HepG2 (cell line): Measurements from ENCODE around the gene ZNF284. TPM values are rescaled to one million over a fixed set of nuclear protein-coding genes. Genes with fewer than 3 reads are reported as not detected.

Source experiments
- GATA4 ChIP-seq: sonication (generic); IDR thresholded peaks from 2 replicates; pipeline ENCODE4 v1.6.1; 2016; ENCODE audit warnings: antibody characterized with exemption, low read depth, borderline replicate concordance
- NFATC3 ChIP-seq: sonication (generic); formaldehyde crosslinking; IDR thresholded peaks from 2 replicates; pipeline ENCODE4 v1.5.1; 2020; ENCODE audit warnings: mild to moderate bottlenecking, missing genetic modification reagents
- PBX2 ChIP-seq: IDR thresholded peaks from 2 replicates; pipeline ENCODE4 v1.6.1; 2016; ENCODE audit warnings: control low read depth
- REPIN1 ChIP-seq: sonication (generic); formaldehyde crosslinking; IDR thresholded peaks from 2 replicates; pipeline ENCODE4 v1.8.0; 2022; ENCODE audit warnings: missing genetic modification reagents, low read depth, mild to moderate bottlenecking, borderline replicate concordance
- TAF15 ChIP-seq: fragments of 200-400 bp; formaldehyde crosslinking; IDR thresholded peaks from one replicate; pipeline ENCODE4 v1.6.1; 2018; ENCODE audit warnings: mild to moderate bottlenecking, low read depth, low read length; ENCODE audit not compliant: poor library complexity, severe bottlenecking
- TGIF2 ChIP-seq: IDR thresholded peaks from 2 replicates; pipeline ENCODE4 v1.6.1; 2016; ENCODE audit warnings: control low read depth, missing compliant biosample characterization
- TP53 ChIP-seq: sonication (generic); formaldehyde crosslinking; conservative IDR thresholded peaks from 2 replicates; pipeline ENCODE4 v1.4.0; 2020; ENCODE audit warnings: missing genetic modification reagents
- ZNF207 ChIP-seq: fragments of 450-650 bp; IDR thresholded peaks from 2 replicates; pipeline ENCODE4 v1.6.1; 2016; ENCODE audit warnings: antibody characterized with exemption, borderline replicate concordance
- ZNF407 ChIP-seq: sonication (generic); formaldehyde crosslinking; IDR thresholded peaks from one replicate; pipeline ENCODE4 v1.5.1; 2020; ENCODE audit warnings: mild to moderate bottlenecking, missing genetic modification reagents; ENCODE audit errors: not compliant biosample characterization
- ZNF552 ChIP-seq: sonication (generic); formaldehyde crosslinking; IDR thresholded peaks from 2 replicates; pipeline ENCODE4 v1.9.0; 2022; ENCODE audit warnings: missing genetic modification reagents, mild to moderate bottlenecking, borderline replicate concordance
- ZNF577 ChIP-seq: sonication (generic); formaldehyde crosslinking; IDR thresholded peaks from 2 replicates; pipeline ENCODE4 v1.4.0; 2020; ENCODE audit warnings: mild to moderate bottlenecking, low read depth, missing genetic modification reagents, borderline replicate concordance
- ZNF652 ChIP-seq: IDR thresholded peaks from 2 replicates; pipeline ENCODE4 v1.6.1; 2016; ENCODE audit warnings: low read depth, borderline replicate concordance
- ZNF816 ChIP-seq: sonication (generic); formaldehyde crosslinking; IDR thresholded peaks from 2 replicates; pipeline ENCODE4 v1.8.0; 2022; ENCODE audit warnings: missing genetic modification reagents, mild to moderate bottlenecking, borderline replicate concordance
- polyA plus RNA-seq, 8 experiments: library from polyadenylated mRNA; depleted of rRNA in 3 of 8; stranded (reverse) in 7 of 8; unstranded in 1 of 8; fragments of >200 nt; fragmentation: Illumina TruSeq in 4 of 8; extraction: Trizol in 4 of 8; gene quantifications; 2 replicates each; pipeline versions ENCODE4 v1.2.1 to v1.2.3, GENCODE V29; 2011 to 2016; ENCODE audit warnings: low read depth in 4 of 8, missing spikeins in 1 of 8, mixed read lengths in 1 of 8; ENCODE audit not compliant: insufficient read depth in 1 of 8
- total RNA-seq, 5 experiments: library from RNA; depleted of rRNA; stranded (reverse); fragments of >200 nt; fragmentation: Illumina TruSeq; extraction: Trizol; gene quantifications; 2 replicates each; pipeline ENCODE4 v1.2.3, GENCODE V29; 2016; ENCODE audit warnings: low read depth in 1 of 5
- TF ChIP-seq, protein P1 (sequence below): sonication (generic); formaldehyde crosslinking; IDR thresholded peaks from 2 replicates; pipeline ENCODE4 v1.9.0; 2022; ENCODE audit warnings: missing genetic modification reagents, mild to moderate bottlenecking, borderline replicate concordance
- TF ChIP-seq, protein P2 (sequence below): sonication (generic); formaldehyde crosslinking; IDR thresholded peaks from 2 replicates; pipeline ENCODE4 v1.5.0; 2020; ENCODE audit warnings: missing genetic modification reagents

The ZNF284 gene
- total and polyA plus RNA-seq, 2 of the 13 experiments (the other 11 are each of a cell fraction or from before 2014, with no cell fraction given) = 1.2 to 2.3 TPM

- TF ChIP-seq ZNF407 (CRISPR knock-in tag) (no peak), TP53 (no peak), ZNF207 (no peak), GATA4 (no peak), TAF15 (no peak), ZNF816 (CRISPR knock-in tag) (no peak), TGIF2 (CRISPR knock-in tag) (0 out of 2 replicates have a peak, but pooled peaks have one; percentile 60), PBX2 (CRISPR knock-in tag) (no peak), REPIN1 (CRISPR knock-in tag) (peak; percentile 75; the same call in 1 of the 2 replicates), ZNF652 (no peak), NFATC3 (CRISPR knock-in tag) (no peak), ZNF577 (no peak), ZNF552 (CRISPR knock-in tag) (no peak)
- TF ChIP-seq, protein P1, sequence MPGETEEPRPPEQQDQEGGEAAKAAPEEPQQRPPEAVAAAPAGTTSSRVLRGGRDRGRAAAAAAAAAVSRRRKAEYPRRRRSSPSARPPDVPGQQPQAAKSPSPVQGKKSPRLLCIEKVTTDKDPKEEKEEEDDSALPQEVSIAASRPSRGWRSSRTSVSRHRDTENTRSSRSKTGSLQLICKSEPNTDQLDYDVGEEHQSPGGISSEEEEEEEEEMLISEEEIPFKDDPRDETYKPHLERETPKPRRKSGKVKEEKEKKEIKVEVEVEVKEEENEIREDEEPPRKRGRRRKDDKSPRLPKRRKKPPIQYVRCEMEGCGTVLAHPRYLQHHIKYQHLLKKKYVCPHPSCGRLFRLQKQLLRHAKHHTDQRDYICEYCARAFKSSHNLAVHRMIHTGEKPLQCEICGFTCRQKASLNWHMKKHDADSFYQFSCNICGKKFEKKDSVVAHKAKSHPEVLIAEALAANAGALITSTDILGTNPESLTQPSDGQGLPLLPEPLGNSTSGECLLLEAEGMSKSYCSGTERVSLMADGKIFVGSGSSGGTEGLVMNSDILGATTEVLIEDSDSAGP (CRISPR knock-in tag) = peak; percentile 66; the same call in 1 of the 2 replicates
- TF ChIP-seq, protein P2, sequence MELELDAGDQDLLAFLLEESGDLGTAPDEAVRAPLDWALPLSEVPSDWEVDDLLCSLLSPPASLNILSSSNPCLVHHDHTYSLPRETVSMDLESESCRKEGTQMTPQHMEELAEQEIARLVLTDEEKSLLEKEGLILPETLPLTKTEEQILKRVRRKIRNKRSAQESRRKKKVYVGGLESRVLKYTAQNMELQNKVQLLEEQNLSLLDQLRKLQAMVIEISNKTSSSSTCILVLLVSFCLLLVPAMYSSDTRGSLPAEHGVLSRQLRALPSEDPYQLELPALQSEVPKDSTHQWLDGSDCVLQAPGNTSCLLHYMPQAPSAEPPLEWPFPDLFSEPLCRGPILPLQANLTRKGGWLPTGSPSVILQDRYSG = no peak
Observed at GRCh38 chr19:44113138-44113783, 41.3 kb downstream of the ZNF284 start, which contains the start of gene ZNF225 (continued).
